ENCODE results near the gene LYPD5. TPM values are rescaled to one million over a fixed set of nuclear protein-coding genes. Genes with fewer than 3 reads are reported as not detected.

The LYPD5 gene
- total RNA-seq, 1 donor from 2014 or later: 18.0 TPM

GRCh38 chr19:43804432-43804831, 2.2 kb upstream of the LYPD5 start:
- ATAC-seq: no peak

DNA sequence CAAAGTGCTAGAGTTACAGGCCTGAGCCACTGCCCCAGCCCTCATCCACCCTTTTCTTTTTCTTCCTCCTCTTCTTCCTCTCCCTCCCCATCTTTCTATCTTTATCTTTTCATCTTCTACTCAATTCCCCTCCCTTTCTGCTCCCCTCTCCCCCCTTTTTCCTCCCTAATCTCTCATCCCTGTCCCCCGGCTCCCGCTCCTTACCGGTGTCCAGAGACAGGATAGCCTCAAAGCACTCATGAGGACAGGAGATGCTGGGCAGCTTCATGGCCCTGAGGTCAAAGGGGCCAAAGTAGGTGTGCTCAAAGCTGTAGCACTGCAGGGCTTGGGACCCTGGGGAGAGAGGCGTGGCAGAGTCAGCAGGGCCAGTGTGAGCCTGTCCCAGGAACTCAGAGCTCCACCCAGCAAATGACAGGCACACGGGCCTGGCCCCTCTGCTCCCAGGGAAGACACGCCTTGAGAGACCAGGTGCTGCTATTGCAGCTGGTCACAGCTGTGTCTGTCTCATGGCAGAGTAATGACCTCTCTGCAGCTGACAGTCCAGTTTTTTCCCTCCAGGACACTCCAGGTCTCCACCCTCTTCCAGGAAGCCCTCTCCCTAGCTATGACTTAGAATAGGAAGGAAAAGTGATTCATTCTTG, 2.6 kb downstream of the LYPD5 start:
- ATAC-seq: peak; percentile 79

GRCh38 chr19:43798546-43799409, 3.5 kb downstream of the LYPD5 start:
- peak; percentile 89 for ATAC-seq

- no peak for ATAC-seq
Observed at GRCh38 chr19:43798026-43798545, 4.2 kb downstream of the LYPD5 start.

DNA sequence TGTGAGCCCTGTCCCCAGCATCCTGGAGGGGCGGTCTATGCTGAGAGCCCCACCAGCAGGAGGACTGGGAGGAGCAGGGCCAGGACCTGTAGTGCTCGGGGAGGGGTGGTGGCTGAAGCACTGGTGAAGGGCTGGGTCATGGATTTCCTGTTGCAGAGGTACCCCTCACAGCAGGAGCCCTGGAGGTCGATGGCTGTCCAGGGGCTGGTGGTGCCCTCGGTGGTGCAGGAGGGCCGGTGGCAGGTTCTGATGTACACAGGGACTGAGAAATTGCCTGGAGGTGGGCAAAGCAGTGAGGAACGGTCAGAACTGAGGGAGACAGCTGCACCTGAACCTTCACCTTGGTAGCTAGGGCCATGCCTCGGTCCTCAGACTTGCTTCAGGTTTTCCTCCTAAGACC, 4.7 kb downstream of the LYPD5 start:
- no peak for ATAC-seq

DNA sequence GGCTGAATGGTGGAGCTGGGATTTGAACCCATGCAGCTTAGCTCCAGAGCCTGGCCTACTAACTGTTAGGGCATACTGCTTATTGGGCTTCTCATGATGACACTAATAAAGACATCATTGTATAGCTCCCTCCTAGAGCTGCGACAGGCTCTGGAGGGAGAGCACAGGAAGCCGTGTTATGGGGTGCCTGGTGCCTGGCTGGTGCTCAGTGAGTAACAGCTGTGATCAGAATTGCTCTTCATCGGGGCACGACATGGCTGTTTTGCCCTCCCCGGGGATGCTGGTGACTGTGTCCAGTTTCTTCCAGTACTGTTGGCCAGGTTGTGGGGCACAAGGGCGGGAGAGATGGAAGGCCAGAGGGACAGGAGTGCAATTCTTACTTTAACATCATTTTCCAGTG, 5.1 kb downstream of the LYPD5 start:
- no peak for ATAC-seq

DNA sequence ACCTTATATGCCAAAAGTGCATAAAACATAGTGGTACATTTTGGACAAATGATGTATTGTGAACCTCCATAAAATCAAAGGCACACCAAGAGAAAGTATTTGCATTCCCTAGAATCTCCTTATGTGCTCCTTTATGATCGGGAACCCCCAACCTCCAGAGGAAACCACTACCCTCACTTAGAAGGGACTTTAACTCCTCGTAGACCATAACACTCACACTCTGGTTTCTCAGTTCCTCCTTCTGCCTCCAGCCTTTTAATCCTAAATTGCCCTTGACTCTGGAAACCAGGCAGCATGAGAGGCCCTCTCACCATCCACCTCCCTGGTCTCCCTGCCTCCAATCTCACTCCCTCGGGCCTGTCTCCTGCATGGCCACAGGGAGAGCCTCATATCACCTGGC, 11.7 kb downstream of the LYPD5 start:
- ATAC-seq: no peak

GRCh38 chr19:43789029-43789428, 13.2 kb downstream of the LYPD5 start:
- ATAC-seq: no peak

DNA sequence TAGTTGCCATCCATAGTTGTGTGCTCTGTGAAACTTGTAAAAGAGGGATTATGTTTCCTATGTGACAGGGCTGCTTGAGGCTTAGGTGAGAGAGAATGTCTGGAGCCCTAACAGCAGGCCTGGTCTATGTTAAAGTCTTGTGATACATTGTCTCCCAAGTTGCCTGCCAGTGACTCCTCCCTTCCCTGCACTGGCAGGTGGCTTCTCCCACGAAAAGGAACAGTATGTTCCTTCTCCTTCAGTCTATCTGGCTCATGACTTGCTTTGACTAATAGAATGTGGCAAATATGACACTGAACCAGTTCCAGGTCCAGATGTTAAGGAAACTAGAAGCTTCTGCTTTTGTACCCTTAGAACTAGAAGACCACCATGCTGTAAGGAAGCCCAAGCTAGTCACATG, 15.6 kb downstream of the LYPD5 start:
- ATAC-seq: no peak

DNA sequence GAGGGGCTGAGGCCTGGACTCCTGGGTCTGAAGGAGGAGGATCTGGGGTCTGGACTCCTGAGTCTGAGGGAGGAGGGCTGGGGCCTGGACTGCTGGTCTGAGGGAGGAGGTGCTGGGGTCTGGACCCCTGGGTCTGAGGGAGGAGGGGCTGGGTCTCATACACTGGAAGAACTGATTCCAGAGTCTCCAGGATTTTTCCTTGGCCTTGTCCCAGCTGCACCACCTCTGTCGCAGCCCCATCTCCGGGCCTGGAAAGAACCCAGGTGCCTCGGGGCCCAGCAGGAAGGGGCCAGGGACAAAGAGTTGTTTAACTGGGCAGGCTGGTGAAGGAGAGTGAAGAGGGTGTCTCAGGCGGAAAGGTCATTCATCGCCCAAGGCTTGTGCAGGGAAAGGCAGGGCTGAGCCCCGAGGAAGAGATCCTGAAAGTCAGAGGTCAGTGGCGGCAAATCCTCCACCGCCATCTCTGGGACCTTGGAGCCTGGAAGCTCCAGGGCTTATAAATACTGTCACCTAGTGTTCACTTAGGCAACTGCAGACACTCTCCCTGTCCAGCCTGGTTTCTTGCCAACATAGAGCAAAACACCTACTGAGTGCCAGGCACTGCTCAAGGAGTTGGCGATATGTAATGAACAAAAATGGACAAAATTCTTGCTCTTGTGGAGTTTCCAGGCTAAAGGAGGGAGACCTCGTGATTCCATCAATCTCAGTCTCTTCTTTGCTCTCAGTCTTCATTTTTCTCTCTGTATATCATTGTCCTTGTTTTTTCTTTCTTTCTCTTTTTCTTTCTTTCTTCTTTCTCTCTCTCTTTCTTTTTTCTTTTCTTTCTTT, 17.1 kb downstream of the LYPD5 start:
- ATAC-seq: peak; percentile 33

- peak; percentile 52 for ATAC-seq
Observed at GRCh38 chr19:43784241-43784980, 17.8 kb downstream of the LYPD5 start.

- ATAC-seq: no peak
Observed at GRCh38 chr19:43783636-43784035, 18.6 kb downstream of the LYPD5 start.

DNA sequence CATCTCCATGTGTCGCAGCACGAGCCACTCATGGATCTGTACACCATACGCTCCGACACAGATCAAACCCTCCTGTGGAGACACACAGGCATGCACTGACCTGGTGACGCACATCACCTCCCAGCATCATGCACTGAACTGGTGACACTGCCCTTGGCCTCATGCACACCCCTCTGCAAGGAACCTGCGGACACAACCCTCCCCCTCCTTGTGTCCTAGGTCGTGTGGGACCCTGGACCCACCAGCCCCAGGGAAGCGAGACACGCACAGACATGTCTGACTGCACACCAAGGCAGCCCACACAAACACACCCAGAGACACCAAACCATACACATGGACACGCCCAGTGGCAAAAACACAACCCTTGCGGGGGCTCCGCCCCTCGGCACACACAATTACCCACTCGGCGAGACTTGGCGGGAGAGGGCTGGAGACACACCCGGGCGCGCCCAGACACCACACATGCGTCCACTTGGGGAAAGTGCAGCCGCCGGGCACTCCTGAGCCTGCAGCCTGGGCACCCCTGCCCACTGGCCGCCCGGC, 19.5 kb downstream of the LYPD5 start:
- ATAC-seq: peak; percentile 59

DNA sequence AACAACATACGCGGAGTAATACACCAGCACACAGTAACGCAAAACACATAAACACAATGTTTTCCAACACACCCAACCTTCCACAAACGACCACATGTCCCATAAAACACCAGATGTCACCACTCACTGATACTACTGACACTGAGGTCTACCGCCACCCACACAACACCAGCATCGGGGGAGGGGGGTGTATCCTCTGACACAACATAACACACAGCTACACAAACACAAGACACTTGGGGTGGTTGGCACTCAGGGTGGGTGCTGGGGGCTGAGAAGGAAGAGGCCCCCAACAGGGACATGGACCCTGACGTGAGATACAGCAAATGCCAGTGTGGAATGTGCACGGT, 20.0 kb downstream of the LYPD5 start:
- ATAC-seq: no peak

- no peak for ATAC-seq
Observed at GRCh38 chr19:43781630-43782310, 20.5 kb downstream of the LYPD5 start.

DNA sequence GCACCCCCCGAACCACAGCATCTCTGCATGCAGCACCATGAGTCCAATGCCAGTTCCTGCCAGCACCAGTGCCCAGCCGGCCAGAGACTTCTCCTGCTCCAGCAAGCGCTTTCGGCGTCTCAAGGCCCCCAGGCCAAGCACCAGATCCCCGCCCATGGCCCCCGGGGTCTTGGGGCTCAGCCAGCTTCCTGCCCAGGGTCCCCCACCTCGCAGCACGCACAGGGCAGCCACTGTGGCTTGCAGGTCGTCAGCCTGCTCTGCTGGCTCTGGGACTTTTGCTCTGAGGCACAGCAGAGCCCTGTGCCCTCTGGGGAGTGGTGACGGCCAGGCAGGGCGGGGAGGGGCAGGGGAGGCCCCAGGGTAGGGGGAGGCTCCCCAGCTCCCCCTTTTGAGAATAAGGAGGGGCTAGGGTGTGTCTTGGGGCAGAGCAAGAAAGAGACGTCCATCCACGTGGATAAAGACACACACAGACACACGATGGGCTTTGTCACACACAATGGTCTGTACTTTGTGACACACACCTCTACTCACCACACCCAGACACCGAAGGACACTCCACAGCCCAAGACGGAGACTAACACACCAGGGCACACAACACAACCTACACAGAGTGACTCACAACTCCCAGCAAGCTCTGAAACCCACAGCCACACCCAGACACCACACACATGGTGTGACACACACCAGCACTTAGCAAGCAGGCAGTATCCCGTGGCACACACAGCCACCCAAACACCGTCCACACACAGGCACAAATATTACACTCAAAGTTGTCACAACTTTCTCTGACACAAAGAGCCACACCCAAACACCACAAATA, 21.3 kb downstream of the LYPD5 start, which contains the start of gene KCNN4:
Gene KCNN4 (minus strand): TSS at position 268 of the 820 bp plus-strand sequence. CDS start 112 bp downstream, at position 156.
- peak; percentile 81 for ATAC-seq

- ATAC-seq: no peak
Observed at GRCh38 chr19:43779820-43780219, 22.4 kb downstream of the LYPD5 start.

DNA sequence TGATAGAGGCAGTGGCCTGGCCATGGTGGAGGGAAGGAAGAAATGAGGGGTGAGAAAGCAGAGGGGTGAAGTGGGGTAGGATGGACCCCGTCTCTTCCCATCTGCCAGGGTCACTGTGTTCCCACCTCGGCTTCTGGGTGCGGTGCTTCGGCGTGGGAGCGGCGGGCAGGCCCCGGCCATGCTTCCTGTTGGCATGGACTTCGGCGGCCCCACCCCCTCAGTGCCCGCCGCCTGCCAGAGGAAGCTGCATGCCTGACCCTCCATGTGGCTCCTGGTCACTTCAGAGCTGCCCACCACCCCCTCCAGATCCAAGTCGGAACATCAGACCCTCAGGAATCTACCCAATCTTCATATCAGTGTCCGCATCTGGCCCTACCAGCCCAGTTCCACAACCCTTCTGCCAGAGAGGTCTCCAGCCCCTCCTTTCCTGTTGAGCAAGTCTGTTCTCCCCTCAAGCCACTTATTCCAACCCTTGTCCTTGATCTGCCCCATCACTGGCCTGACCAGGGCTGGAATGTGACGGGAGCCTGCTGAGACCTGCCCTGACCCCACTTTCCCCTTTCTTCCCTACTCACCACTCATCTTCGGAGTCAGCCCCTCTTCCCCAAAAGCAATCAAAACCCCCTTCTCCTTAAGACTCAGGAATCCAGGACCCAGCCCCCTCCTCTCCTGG, 23.0 kb downstream of the LYPD5 start:
- no peak for ATAC-seq

GRCh38 chr19:43778651-43779050, 23.6 kb downstream of the LYPD5 start:
- no peak for ATAC-seq
